Psoas muscle (tissue), 8 donors: ENCODE results near the gene RNF41. TPM values are rescaled to one million over a fixed set of nuclear protein-coding genes. Genes with fewer than 3 reads are reported as not detected.

Experiments used
- ATAC-seq, 4 donors: fragments of 200-7000 bp; cut with Tn5 transposase; one replicate each; pipeline ENCODE4 v1.9.1; 2020; ENCODE audit warnings: moderate library complexity in 3 of 4, mild to moderate bottlenecking in 2 of 4
- DNase-seq, 2 donors: peaks; one replicate each; pipeline ENCODE4 v3.0.0-alpha.2; 2020
- H3K27ac ChIP-seq: fragments of 200-600 bp; one replicate; pipeline ENCODE4 v1.8.0; 2022
- H3K27me3 ChIP-seq, 3 donors: fragments of 200-600 bp in 1 of 3; one replicate each; pipeline versions ENCODE4 v1.6.1 to v1.8.0; 2013 to 2022; ENCODE audit warnings: low read length in 2 of 3, mild to moderate bottlenecking in 2 of 3, moderate library complexity in 1 of 3; ENCODE audit not compliant: insufficient read depth in 3 of 3
- H3K36me3 ChIP-seq, 2 donors: fragments of 200-600 bp in 1 of 2; one replicate each; pipeline versions ENCODE4 v1.6.1 to v1.8.0; 2013 to 2022; ENCODE audit warnings: low read depth in 1 of 2, mild to moderate bottlenecking in 1 of 2, moderate library complexity in 1 of 2; ENCODE audit not compliant: insufficient read depth in 1 of 2
- H3K4me1 ChIP-seq: fragments of 200-600 bp; one replicate; pipeline ENCODE4 v1.8.0; 2022
- H3K4me3 ChIP-seq: fragments of 200-600 bp; one replicate; pipeline ENCODE4 v1.8.0; 2022; ENCODE audit warnings: mild to moderate bottlenecking
- H3K9me3 ChIP-seq: fragments of 200-600 bp; one replicate; pipeline ENCODE4 v1.8.0; 2022
- CTCF ChIP-seq: fragments of 200-600 bp; IDR thresholded peaks from one replicate; pipeline ENCODE4 v1.8.0; 2022; ENCODE audit warnings: antibody characterized with exemption
- WGBS, 3 donors: extraction: QIAGEN DNeasy Blood & Tissue Kit; methylation state at CpG; one replicate each; pipeline versions ENCODE4 v1.1.6 to v1.1.7; 2013; 5-methylcytosine and 5-hydroxymethylcytosine counted together
- intact Hi-C, 2 donors: fragments of 100-400 bp; cut with DNase I; formaldehyde crosslinking; loops; one replicate each; pipeline versions ENCODE4 v1.11.0 to v1.14.2; 2022
- polyA plus RNA-seq, 3 donors: library from polyadenylated mRNA; stranded (reverse); fragments of 200-250 nt; gene quantifications; one replicate each; pipeline ENCODE4 v1.2.3, GENCODE V29; 2013
- total RNA-seq, 4 donors: library from RNA; stranded (reverse); fragmentation: NEBNext Ultra II Directional in 2 of 4; extraction: Animal tissue kit (Norgen Biotek cat#: 25700) in 2 of 4; gene quantifications; one replicate each; pipeline versions ENCODE4 v1.2.1 to v1.2.4, GENCODE V29; 2021 to 2023
- donor health status: healthy with polysubstance abuse.
- donor health status: DM: no; HTN: no; CAD: no; lungs with moderate emphysema.
- donor health status: Bipolar disorder and iron deficiency.
- donor health status: healthy.
- donor health status: DM: yes; HTN: yes; CAD: no.
- donor health status: DM: no; HTN: no; CAD: no.
- donor health status: DM: no; HTN: no; CAD: no.
- donor health status: DM: yes; HTN: yes; CAD: no.

RNF41 gene
- total and polyA plus RNA-seq, 7 donors: 21.9 to 54.9 (median 28.1) TPM

GRCh38 chr12:56237552-56237951 lies 15.8 kb upstream of the RNF41 start:
- no peak overlapping the region for H3K4me3 ChIP-seq
- no peak for ATAC-seq
- H3K36me3 ChIP-seq: peaks cover 7 to 40% of the 10 kb centered on the region in 2 donors
- WGBS, 3 donors: 64 to 76% (median 76%) methylated on average over 11 of the region's 11 CpGs
- intact Hi-C loops: no loop called here
- no peak overlapping the region for H3K27ac ChIP-seq
- H3K9me3 ChIP-seq: no peaks in the 10 kb centered on the region
- H3K27me3 ChIP-seq: no peaks in the 10 kb centered on the region
- H3K4me1 ChIP-seq: no peaks in the 10 kb centered on the region
- DNase-seq: no peak
- no peak for TF ChIP-seq CTCF

GRCh38 chr12:56236985-56237384 lies 15.3 kb upstream of the RNF41 start:
- TF ChIP-seq CTCF: no peak
- H3K27ac ChIP-seq: no peak overlapping the region
- WGBS, 3 donors: 52 to 61% (median 52%) methylated on average over 5 of the region's 5 CpGs
- no peaks in the 10 kb centered on the region for H3K9me3 ChIP-seq
- intact Hi-C loops: no loop called here
- H3K4me3 ChIP-seq: no peak overlapping the region
- DNase-seq (no peak), ATAC-seq (peak in 3 of 4 donors; percentile 2 to 24 (median 3))
- H3K36me3 ChIP-seq: peaks cover 2 to 34% of the 10 kb centered on the region in 2 donors
- no peaks in the 10 kb centered on the region for H3K4me1 ChIP-seq
- no peaks in the 10 kb centered on the region for H3K27me3 ChIP-seq

- H3K27ac ChIP-seq: no peak overlapping the region
- 83 to 100% (median 90%) methylated on average over 6 of the region's 6 CpGs for WGBS, 3 donors
These were observed 14.4 kb upstream of the RNF41 start for GRCh38 chr12:56236091-56236490.

GRCh38 chr12:56234746-56235436 lies 13.2 kb upstream of the RNF41 start:
- peaks cover 0 to 13% of the 10 kb centered on the region in 2 donors for H3K36me3 ChIP-seq
- TF ChIP-seq CTCF: no peak
- no peaks in the 10 kb centered on the region for H3K4me1 ChIP-seq
- ATAC-seq: peak in 1 of 4 donors; percentile 16
- 73 to 79% (median 74%) methylated on average over 16 of the region's 16 CpGs for WGBS, 3 donors
- intact Hi-C loops: no loop called here
- H3K27me3 ChIP-seq: no peaks in the 10 kb centered on the region
- DNase-seq: no peak
- H3K4me3 ChIP-seq: no peak overlapping the region
- H3K9me3 ChIP-seq: no peaks in the 10 kb centered on the region
- H3K27ac ChIP-seq: no peak overlapping the region

More at GRCh38 chr12:56236091-56236490, 14.4 kb upstream of the RNF41 start:
- Histone ChIP-seq H3K36me3 (peaks cover 1 to 25% of the 10 kb centered on the region in 2 donors), H3K4me1 (no peaks in the 10 kb centered on the region), H3K4me3 (no peak overlapping the region), H3K9me3 (no peaks in the 10 kb centered on the region), H3K27me3 (no peaks in the 10 kb centered on the region)
- DNase-seq (no peak), ATAC-seq (no peak)
- intact Hi-C loops: no loop called here
- TF ChIP-seq CTCF: no peak

DNA sequence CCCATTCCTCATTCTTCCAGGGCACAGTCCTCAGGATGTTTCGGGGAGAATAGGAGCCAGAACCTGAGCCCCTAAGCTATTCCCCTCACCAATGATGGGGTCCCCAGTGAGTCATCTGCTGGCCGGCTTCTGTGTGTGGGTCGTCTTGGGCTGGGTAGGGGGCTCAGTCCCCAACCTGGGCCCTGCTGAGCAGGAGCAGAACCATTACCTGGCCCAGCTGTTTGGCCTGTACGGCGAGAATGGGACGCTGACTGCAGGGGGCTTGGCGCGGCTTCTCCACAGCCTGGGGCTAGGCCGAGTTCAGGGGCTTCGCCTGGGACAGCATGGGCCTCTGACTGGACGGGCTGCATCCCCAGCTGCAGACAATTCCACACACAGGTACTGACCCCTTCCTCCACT lies 9.5 kb upstream of the RNF41 start:
- Histone ChIP-seq H3K36me3 (peaks cover 0 to 23% of the 10 kb centered on the region in 2 donors), H3K4me3 (no peak overlapping the region), H3K27ac (no peak overlapping the region), H3K9me3 (no peaks in the 10 kb centered on the region), H3K27me3 (no peaks in the 10 kb centered on the region), H3K4me1 (no peaks in the 10 kb centered on the region)
- no peak for DNase-seq
- intact Hi-C loops: no loop called here
- 82 to 94% (median 88%) methylated on average over 11 of the region's 11 CpGs for WGBS, 3 donors
- ATAC-seq: peak in 1 of 4 donors; percentile 21
- no peak for TF ChIP-seq CTCF
